ENCODE data around the gene ACER2. TPM values are rescaled to one million over a fixed set of nuclear protein-coding genes. Genes with fewer than 3 reads are reported as not detected.

The ACER2 gene
- total RNA-seq, 4 donors from 2014 or later: 29.4 to 46.7 (median 32.5) TPM

GRCh38 chr9:19492775-19493173 is 84.0 kb downstream of the ACER2 start:
- TF ChIP-seq CTCF (IDR thresholded peaks at IDR 0.05; ENCODE audit: low read depth): no peak

GRCh38 chr9:19493174-19493811 is 84.5 kb downstream of the ACER2 start:
- TF ChIP-seq CTCF (IDR thresholded peaks at IDR 0.05; ENCODE audit: low read depth): no peak

GRCh38 chr9:19493876-19494275 is 85.1 kb downstream of the ACER2 start:
- TF ChIP-seq CTCF (IDR thresholded peaks at IDR 0.05; ENCODE audit: low read depth): no peak

GRCh38 chr9:19495186-19496028 is 86.6 kb downstream of the ACER2 start:
- TF ChIP-seq CTCF (IDR thresholded peaks at IDR 0.05; ENCODE audit: low read depth): no peak

GRCh38 chr9:19496321-19497050 is 87.7 kb downstream of the ACER2 start:
- TF ChIP-seq CTCF (IDR thresholded peaks at IDR 0.05; ENCODE audit: low read depth): no peak

GRCh38 chr9:19497276-19497675 is 88.5 kb downstream of the ACER2 start:
- TF ChIP-seq CTCF (IDR thresholded peaks at IDR 0.05; ENCODE audit: low read depth): no peak

- TF ChIP-seq CTCF (IDR thresholded peaks at IDR 0.05; ENCODE audit: low read depth): no peak
These were observed 89.2 kb downstream of the ACER2 start for GRCh38 chr9:19498015-19498414.

All from subcutaneous adipose tissue (tissue), 4 donors.